ENCODE results near the gene PAIP2B.

The PAIP2B gene

DNA sequence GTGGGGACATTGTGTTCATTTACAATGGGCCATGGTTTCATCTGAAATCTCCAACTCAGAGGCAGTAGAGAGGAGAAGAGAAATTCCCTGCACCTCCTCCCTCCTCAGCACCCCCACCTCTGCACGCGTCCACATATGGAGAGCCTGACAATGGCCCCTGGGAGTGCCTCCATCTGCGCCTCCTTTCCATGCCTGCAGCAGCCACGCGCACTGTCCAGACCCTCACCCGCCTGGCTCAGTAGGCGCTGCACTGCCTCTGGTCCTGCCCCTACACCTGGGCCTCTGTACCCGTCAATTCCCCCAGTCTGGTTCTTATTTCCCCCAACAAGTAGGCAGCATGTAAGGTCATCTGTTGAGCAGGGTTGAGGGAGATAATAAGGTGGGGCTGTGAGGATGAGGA, 72.6 kb downstream of the PAIP2B start:
- DNase-seq (ENCODE audit: low read depth in 1 of 2, low spot score in 1 of 2) = no peak

- DNase-seq (ENCODE audit: low read depth in 1 of 2, low spot score in 1 of 2) = no peak
Observed at GRCh38 chr2:71153585-71154224, 73.2 kb downstream of the PAIP2B start.

- no peak for DNase-seq (ENCODE audit: low read depth in 1 of 2, low spot score in 1 of 2)
Observed at GRCh38 chr2:71151620-71152019, 75.3 kb downstream of the PAIP2B start.

DNA sequence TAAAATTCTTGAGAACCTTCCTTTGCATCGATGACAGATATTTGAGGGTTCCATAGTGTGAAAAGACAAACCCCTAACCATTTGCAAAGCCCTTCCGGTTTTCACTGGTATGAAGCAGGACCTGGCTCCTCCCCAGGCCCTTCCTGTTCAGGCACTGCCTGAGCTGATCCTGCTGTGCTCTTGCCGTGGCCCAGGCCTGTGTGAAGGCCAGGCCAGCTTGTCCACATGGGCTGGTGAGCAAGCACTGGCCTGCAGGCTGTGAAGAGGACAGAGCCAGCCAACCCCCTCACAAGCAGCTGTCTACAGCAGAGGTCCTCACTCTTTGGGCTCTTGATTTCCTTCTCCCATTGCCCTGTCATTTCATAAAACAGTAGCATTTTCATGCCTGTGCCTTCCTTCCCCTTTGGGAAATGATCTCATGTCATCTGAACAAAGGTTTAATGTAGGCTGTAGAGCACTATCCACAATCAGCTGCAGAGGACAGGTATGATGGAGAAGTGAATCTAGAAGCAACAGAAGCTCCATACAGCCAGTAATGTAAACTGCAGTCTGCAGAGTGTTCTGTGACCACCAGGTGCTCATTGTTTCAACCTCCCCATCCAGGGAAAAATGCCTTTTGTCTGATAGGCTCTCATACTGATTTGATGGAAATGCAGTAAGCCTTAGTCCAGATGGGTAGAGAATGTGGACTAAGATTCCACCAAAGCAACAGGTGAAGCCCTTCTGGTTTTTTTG, 76.7 kb downstream of the PAIP2B start:
- DNase-seq (ENCODE audit: low read depth in 1 of 2, low spot score in 1 of 2) = no peak

DNA sequence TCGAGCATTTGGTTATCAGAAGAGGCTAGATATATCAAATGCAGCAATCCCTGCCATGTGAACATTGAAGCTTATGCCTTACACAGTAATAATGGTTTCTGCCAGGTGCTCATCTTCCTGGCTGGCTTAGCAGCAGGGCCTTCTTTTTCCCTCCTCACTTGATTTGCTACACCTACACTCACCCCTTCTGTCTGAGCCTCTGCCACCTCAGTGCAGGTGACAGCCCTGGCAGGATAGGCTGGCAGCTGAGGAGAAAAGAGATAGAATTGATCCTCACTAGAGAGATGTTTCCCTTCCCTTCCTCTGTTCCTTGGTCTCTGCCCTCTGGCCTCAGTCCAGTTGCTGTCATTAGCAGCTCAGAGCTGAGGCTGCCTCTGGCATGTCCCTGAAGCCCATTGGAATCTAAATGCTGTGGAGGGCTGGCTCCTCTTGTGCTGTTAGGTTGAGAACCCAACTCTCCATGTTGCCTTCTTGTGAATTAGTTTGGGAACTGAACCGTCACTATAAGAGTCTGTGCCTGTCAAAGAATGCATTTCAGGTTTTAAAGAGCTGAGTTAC, 78.3 kb downstream of the PAIP2B start:
- DNase-seq (ENCODE audit: low read depth in 1 of 2, low spot score in 1 of 2) = no peak

DNA sequence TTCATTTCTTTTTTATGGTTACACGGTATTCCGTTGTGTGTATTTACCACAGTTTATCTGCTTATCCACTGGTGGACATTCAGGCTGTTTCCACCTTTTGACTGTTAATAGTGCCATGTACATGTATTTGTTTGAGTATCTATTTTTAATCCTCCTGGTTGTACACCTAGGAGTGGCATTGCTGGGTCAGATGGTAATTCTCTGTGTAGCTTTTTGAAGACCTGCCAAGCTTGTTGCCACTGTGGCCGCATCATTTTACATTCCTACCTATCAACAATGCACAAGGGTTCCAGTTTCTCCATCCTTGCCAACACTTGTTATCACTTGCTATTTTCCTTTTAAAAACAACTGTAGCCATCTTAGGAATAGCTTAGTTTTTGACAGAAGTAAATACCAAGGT, 83.1 kb downstream of the PAIP2B start:
- no peak for DNase-seq (ENCODE audit: low read depth in 1 of 2, low spot score in 1 of 2)

GRCh38 chr2:71136174-71136573, 90.7 kb downstream of the PAIP2B start:
- no peak for DNase-seq (ENCODE audit: low read depth in 1 of 2, low spot score in 1 of 2)

GRCh38 chr2:71133603-71134002, 93.3 kb downstream of the PAIP2B start:
- DNase-seq (ENCODE audit: low read depth in 1 of 2, low spot score in 1 of 2) = no peak
